C1 segment of cervical spinal cord (tissue), 14 donors: ENCODE measurements around the gene FLII.

Experiments
- DNase-seq, 14 donors: peaks; one replicate each; lab custom pipeline; 2025; lab: John Stamatoyannopoulos, UW

The FLII gene

GRCh38 chr17:18245038-18245776, 13.3 kb downstream of the FLII start:
- DNase-seq, result no peak

DNA sequence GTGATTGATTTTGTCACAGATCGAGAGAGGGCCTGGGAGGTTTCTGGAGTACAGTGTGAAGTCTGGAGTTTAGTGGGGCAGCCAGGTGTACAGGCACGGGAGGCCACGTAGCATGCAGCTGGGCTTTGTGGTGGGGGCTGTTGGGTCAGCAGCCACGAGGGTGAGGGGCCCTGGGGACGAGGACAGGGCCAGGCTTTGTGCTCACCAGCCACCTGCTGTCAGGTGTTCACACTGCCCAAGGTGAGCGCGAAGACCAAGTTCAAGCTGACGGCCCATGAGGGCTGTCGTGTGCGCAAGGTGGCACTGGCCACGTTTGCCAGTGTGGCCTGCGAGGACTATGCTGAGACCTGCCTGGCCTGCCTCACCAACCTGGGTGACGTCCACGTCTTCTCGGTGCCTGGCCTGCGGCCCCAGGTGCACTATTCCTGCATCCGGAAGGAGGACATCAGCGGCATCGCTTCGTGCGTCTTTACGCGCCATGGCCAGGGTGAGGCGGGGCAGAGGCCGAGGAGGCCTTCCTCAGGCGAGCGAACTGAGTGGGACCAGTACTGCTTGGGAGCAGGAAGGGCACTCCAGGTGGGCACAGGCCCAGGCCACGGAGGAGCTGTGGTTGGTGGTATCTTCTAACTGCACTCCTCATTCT, 17.2 kb downstream of the FLII start:
- no peak for DNase-seq

DNA sequence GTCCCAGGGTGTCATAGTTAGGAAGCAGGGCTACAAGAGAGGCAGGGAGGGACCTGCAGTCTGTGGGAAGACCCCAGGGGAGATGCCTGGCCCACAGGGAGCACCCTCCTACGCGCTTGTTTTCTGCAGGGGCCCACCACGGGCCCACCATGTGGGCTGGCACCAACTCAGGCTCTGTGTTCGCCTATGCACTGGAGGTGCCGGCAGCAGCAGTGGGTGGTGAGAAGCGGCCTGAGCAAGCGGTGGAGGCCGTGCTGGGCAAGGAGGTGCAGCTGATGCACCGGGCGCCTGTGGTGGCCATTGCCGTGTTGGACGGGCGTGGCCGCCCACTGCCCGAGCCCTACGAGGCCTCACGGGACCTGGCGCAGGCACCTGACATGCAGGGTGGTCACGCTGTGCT, 18.1 kb downstream of the FLII start:
- DNase-seq, result no peak

GRCh38 chr17:18238299-18238698, 20.2 kb downstream of the FLII start:
- DNase-seq, result no peak

DNA sequence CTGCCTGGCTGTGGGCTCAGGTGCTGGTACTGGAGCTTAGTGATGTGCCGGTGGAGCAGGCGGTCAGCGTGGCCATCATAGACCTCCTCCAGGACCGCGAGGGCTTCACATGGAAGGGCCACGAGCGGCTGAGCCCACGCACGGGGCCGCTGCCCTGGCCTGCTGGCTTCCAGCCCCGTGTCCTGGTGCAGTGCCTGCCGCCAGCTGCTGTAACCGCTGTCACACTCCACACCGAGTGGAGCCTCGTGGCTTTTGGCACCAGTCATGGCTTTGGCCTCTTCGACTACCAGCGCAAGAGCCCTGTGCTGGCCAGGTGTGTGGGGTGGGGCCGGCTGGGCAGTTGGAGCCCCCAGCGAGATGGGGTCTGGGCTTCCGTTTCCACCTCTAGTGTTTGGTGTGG, 21.1 kb downstream of the FLII start:
- DNase-seq, result no peak

DNA sequence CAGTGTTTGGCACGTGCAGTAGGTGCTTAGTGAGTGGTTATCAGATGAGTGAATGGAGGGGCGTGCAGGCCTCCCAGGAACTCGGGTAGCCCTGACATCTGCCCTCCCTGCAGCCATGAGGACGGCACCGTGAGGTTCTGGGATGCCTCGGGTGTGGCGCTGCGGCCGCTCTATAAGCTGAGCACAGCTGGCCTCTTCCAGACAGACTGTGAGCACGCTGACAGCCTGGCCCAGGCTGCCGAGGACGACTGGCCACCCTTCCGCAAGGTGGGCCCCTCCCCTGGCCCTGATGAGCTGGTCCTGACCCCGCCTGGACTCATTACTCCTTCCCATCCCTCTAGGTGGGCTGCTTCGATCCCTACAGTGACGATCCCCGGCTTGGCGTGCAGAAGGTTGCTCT, 22.0 kb downstream of the FLII start:
- DNase-seq, result no peak

- DNase-seq, result peak in 1 of 14 donors; percentile 39
Measured at GRCh38 chr17:18235743-18236256, 22.7 kb downstream of the FLII start.

DNA sequence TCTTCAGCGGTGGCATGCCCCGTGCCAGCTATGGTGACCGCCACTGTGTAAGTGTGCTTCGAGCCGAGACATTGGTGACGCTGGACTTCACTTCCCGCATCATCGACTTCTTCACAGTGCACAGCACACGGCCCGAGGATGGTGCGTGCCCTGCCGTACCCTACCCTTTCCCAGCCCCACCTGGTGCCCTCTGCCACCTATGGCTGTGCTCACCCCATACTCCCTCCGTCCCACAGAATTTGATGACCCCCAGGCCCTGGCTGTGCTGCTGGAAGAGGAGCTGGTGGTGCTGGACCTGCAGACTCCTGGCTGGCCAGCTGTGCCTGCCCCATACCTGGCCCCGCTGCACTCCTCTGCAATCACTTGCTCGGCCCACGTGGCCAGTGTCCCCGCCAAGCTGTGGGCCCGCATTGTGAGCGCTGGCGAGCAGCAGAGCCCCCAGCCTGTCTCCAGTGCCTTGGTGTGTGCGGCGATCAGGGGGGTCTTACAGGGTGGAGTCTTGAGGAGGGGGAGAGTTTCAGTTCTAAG, 23.6 kb downstream of the FLII start:
- DNase-seq, result no peak

GRCh38 chr17:18233803-18234518, 24.6 kb downstream of the FLII start:
- no peak for DNase-seq

DNA sequence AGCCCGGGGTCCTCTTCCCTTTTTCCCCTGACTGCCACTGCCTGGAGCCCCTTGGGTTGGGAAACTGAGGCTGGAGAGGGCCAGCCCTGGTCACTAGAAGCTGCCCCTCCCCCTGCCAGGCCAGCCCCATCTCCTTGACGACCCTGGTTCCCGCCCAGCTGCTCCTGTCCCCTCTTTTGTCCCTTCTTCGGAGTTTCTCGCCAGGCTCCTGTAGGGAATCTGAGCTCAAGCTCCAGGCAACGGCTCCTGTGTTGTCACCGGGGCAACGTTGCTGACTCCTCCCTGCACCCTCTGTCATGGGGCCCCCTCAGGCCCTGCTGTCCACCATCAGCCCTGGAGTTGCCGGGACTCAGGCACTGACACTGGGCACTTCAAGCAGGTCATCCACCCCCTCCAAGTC, 27.4 kb downstream of the FLII start:
- DNase-seq, result peak in 6 of 14 donors; percentile 40 to 63 (median 52)

DNA sequence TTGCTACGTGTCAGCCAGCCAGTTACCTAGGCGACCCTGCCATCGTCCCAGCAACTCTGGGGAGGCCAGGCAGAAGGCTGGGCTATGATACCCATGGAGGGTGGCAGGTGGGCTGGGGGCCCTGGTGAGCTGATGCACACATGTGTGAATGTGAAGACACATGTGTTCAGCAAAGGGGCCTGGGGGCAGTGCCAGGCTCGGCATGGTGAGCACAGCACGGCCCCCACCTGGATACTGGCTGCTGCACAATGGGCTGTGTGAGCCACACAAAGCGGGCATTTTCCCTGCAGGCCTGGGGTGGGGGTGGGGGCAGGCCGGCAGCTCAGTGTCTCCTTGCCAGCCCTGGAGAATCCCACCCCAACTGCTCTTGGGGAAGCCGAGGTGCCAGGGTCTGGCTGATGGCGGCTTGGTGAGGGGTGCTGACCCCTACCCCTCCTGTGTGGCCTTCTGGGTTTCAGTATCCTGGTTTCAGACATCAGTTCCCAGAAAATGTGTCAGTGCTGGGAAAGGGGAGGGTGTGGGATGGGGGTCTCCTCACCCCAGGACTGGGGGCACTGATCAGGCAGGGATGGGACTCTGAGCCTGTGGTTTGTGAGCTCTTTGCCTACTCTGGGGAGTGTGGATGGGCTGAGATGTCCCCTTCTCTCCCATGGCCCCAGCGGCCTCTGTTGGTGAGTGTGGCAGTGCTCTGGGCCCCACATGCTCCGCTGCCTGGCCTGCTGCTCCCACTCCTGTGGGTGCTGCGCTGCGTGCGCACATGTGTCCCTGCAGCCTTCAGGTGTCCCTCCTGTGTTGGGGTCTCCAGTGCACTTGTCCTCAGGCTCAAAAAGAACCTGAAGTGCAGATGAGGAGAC, 28.0 kb downstream of the FLII start:
- peak in 13 of 14 donors; percentile 16 to 87 (median 70) for DNase-seq

- no peak for DNase-seq
Measured at GRCh38 chr17:18229771-18230170, 28.8 kb downstream of the FLII start.

DNA sequence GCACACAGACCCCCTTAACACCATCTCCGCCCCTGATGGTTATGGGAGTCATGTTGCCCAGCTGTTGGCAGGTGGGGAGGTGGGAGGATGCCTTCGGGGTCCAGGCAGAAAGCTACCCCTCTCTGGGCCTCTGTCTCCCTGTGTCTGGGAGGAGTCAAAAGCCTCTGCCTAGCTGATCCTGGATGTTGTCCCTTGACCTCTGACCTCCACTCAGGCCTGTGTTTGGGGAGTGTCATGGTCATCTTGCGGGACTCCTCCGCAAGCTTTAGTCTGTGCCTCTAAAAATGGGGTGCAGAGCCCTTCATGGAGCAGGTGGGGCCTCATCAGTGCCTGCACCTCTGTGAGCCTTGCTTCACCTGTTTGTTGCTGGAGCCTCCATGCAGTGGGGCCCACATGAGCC, 29.3 kb downstream of the FLII start:
- DNase-seq, result no peak

- DNase-seq, result peak in 2 of 14 donors; percentile 14 to 41
Measured at GRCh38 chr17:18228176-18228682, 30.3 kb downstream of the FLII start.

GRCh38 chr17:18227635-18228034, 30.9 kb downstream of the FLII start:
- no peak for DNase-seq

- DNase-seq, result no peak
Measured at GRCh38 chr17:18226284-18226945, 32.1 kb downstream of the FLII start.

GRCh38 chr17:18225642-18226283, 32.8 kb downstream of the FLII start:
- peak in 6 of 14 donors; percentile 38 to 75 (median 64) for DNase-seq

DNA sequence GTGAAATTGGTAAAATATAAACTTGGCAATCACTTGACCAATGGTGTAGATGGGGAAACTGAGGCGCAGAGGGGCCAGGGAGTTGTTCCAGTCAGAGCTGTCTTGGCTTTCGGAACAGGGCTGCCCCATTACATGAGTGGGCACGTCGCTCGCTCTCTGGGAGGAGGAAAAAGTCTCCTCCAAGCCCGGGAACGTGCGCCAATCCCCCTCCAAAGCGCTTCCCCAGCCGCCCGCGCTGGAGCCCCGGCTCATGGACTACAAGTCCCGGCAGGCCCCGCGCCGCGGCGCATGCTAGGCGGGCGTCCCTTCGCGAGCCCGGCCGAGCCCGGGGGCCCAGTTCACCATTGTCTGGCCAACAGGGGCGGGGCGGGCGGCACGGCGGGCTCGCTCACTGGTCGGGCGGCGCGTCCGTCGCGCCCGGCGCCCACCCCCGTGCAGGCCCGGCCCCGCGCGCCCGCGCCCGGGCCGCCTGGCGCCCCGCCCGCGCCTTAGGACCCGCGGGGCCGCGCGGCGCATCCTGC, 33.4 kb downstream of the FLII start, which contains the start of gene LLGL1:
LLGL1 (plus strand) TSS at position 515 of the 521 bp plus-strand sequence. CDS start 48 bp downstream, outside the sequence.
- peak; percentile 48 to 97 (median 86) for DNase-seq

- DNase-seq, result no peak
Measured at GRCh38 chr17:18224387-18225120, 34.0 kb downstream of the FLII start.
